ENCODE results near the gene OR13J1. TPM values are rescaled to one million over a fixed set of nuclear protein-coding genes. Genes with fewer than 3 reads are reported as not detected.

Gene OR13J1, protein sequence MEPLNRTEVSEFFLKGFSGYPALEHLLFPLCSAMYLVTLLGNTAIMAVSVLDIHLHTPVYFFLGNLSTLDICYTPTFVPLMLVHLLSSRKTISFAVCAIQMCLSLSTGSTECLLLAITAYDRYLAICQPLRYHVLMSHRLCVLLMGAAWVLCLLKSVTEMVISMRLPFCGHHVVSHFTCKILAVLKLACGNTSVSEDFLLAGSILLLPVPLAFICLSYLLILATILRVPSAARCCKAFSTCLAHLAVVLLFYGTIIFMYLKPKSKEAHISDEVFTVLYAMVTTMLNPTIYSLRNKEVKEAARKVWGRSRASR
- total RNA-seq (2021; ENCODE audit: unreplicated experiment) (not detected), Bru-seq, nascent RNA (not detected), BruChase-seq, experiment 1, labeled RNA remaining after a 2-hour chase (percentile 18 among the genes with signal in this experiment), BruChase-seq, experiment 2, labeled RNA remaining after a 6-hour chase (not detected)
- polyA plus RNA-seq (2012; ENCODE audit: insufficient read length): not detected
- long read RNA-seq: 0 reads

DNA sequence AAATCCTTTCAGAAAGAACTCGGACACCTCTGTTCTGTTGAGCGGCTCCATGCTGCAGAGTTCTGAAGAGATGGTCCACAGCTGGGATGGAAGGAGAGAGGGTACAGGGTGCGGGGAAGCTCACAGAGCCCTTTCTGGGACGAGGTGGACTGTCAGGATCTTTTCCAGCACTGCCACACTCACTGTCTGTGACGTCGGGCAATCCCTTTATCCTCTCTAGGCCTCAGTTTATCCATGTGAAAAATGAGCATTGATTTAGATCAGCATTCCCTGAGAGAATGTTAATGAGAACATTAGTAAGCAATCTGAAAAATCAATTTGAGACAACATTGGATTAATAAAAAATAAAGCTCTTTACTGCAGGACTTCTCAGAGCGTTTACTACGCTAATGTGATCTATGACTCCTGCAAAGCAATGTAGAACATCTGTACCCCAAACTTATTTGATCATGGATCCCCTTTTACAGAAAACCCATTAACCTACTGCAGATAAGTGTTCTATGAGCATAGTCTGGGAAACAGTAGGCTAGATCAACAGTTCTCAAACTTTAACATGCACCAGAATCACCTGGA, at the start of gene OR13J1:
OR13J1 (minus strand) TSS at position 51 of the 573 bp plus-strand sequence; CDS start at position 51, 0 bp downstream.
- Histone ChIP-seq H3K27ac (ENCODE audit: low read length) (no peak within 1 kb of the TSS), H3K4me1 (ENCODE audit: control insufficient read depth, insufficient read depth, low read length) (no peaks in the 10 kb centered on the region), H3K9me3 (ENCODE audit: control insufficient read depth, insufficient read depth, low read depth, low read length) (peaks cover 3% of the 10 kb centered on the region; the same call in 1 of the 2 replicates), H3K4me3 (ENCODE audit: low read depth in 2 of 2, low read length in 2 of 2) (no peak within 1 kb of the TSS), H3K36me3 (ENCODE audit: control insufficient read depth, insufficient read depth, low read length) (no peaks in the 10 kb centered on the region), H3K27me3 (ENCODE audit: control insufficient read depth, insufficient read depth, low read length) (no peaks in the 10 kb centered on the region; the same call in 1 of the 2 replicates)
- POLR2A ChIA-PET: no interaction called here
- in situ Hi-C loops (cut with HindIII; ENCODE audit: low pct_unique_long_range_greater_than_20kb, low sequenced_read_pairs) (no loop called here), intact Hi-C loops (cut with micrococcal nuclease; ENCODE audit: unreplicated experiment) (no loop called here)
- CTCF ChIA-PET: no interaction called here
- TF ChIP-seq, protein P1, sequence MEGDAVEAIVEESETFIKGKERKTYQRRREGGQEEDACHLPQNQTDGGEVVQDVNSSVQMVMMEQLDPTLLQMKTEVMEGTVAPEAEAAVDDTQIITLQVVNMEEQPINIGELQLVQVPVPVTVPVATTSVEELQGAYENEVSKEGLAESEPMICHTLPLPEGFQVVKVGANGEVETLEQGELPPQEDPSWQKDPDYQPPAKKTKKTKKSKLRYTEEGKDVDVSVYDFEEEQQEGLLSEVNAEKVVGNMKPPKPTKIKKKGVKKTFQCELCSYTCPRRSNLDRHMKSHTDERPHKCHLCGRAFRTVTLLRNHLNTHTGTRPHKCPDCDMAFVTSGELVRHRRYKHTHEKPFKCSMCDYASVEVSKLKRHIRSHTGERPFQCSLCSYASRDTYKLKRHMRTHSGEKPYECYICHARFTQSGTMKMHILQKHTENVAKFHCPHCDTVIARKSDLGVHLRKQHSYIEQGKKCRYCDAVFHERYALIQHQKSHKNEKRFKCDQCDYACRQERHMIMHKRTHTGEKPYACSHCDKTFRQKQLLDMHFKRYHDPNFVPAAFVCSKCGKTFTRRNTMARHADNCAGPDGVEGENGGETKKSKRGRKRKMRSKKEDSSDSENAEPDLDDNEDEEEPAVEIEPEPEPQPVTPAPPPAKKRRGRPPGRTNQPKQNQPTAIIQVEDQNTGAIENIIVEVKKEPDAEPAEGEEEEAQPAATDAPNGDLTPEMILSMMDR (IDR thresholded peaks at IDR 0.05): no peak
- no peak for TF ChIP-seq REST (IDR thresholded peaks at IDR 0.05; ENCODE audit: insufficient read depth in 1 of 2, low read depth in 2 of 2, low read length in 1 of 2)
- no peak for TF ChIP-seq TCF7L2 (IDR thresholded peaks at IDR 0.05; ENCODE audit: low read depth, low read length)
- no peak for TF ChIP-seq SIN3A (IDR thresholded peaks at IDR 0.05; ENCODE audit: borderline replicate concordance, insufficient read depth, low read depth, low read length)
- no peak for TF ChIP-seq POLR2AphosphoS5 (IDR thresholded peaks at IDR 0.05; ENCODE audit: low read depth, low read length)
- ATAC-seq (no peak), DNase-seq (ENCODE audit: low read depth, low spot score) (no peak)
- BruUV-seq (replicated peaks): no TSS peak

DNA sequence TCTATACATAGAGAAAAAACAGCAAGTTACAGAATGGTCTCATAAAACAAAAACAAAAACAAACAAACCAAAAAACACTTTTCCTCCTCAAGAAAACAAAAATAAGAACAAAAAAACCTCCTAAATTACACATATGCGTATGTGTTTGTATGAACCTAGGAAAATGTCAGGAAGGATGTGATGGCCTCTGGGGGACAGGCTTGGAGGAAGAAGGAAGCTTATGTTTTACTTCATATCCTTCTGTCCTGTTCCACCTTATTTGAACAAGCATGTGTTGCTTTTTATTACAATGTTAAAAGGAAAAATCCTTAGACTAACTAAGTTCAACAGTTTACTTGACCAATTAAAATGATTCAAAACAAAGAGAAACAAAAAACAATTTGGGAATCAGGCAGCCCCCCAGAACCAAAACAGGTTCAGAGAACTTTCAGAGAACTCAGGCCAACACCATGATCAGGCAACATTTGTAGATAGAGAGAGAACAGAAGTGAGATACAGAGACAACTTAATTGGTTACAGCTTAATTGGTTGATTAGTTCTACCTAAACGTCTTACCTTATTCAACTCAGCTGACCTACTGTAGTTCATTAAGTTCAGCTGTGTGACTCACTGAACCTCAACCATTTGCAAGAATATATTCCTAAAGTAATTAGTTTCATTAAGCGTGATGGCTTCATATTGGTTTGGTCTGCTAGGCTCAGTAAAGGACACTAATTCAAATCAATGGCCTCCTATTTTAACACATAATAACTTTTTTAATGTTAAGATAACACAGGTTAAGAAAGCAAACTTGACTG, 49.2 kb upstream of the OR13J1 start:
- DNase-seq (ENCODE audit: low read depth, low spot score) (no peak), ATAC-seq (no peak)
- intact Hi-C loops (cut with micrococcal nuclease; ENCODE audit: unreplicated experiment): no loop called here
- CTCF ChIA-PET: interaction anchor here (1.1 kb wide), 1 partner anchor 26 kb away, joined by 3 read pairs; no protein-coding TSS in a partner anchor
- Histone ChIP-seq H3K27me3 (ENCODE audit: control insufficient read depth, insufficient read depth, low read length) (no peaks in the 10 kb centered on the region), H3K4me3 (ENCODE audit: low read depth in 2 of 2, low read length in 2 of 2) (no peak overlapping the region), H3K36me3 (ENCODE audit: control insufficient read depth, insufficient read depth, low read length) (no peaks in the 10 kb centered on the region), H3K9me3 (ENCODE audit: control insufficient read depth, insufficient read depth, low read depth, low read length) (no peaks in the 10 kb centered on the region), H3K4me1 (ENCODE audit: control insufficient read depth, insufficient read depth, low read length) (peaks cover 7% of the 10 kb centered on the region), H3K27ac (ENCODE audit: low read length) (no peak overlapping the region)
- TF ChIP-seq SIN3A (IDR thresholded peaks at IDR 0.05; ENCODE audit: borderline replicate concordance, insufficient read depth, low read depth, low read length): no peak
- TF ChIP-seq TCF7L2 (IDR thresholded peaks at IDR 0.05; ENCODE audit: low read depth, low read length): no peak
- TF ChIP-seq POLR2AphosphoS5 (IDR thresholded peaks at IDR 0.05; ENCODE audit: low read depth, low read length): no peak
- TF ChIP-seq, protein P1 (IDR thresholded peaks at IDR 0.05): no peak
- TF ChIP-seq REST (IDR thresholded peaks at IDR 0.05; ENCODE audit: insufficient read depth in 1 of 2, low read depth in 2 of 2, low read length in 1 of 2): no peak
- BruUV-seq (replicated peaks): no TSS peak
- in situ Hi-C loops (cut with HindIII; ENCODE audit: low pct_unique_long_range_greater_than_20kb, low sequenced_read_pairs): loop anchor here (5.0 kb wide), 1 partner anchor 103 kb away; no protein-coding TSS in a partner anchor
- POLR2A ChIA-PET: interaction anchor here (0.5 kb wide), 1 partner anchor 138 kb away, joined by 7 read pairs; no protein-coding TSS in a partner anchor

Data from Panc1 (cell line).